PC-9 (cell line): ENCODE data around the gene MALRD1.

ENCODE experiments used
- EZH2 ChIP-seq: fragments of 200-600 bp; sonication (generic); IDR thresholded peaks from 2 replicates; pipeline ENCODE4 v1.8.0; 2017; ENCODE audit warnings: antibody characterized with exemption, low read depth
- TF ChIP-seq, protein P1 (sequence below): fragments of 200-600 bp; sonication (generic); conservative IDR thresholded peaks from 2 replicates; pipeline ENCODE4 v1.6.1; 2017; ENCODE audit warnings: mixed run types, antibody characterized with exemption, mild to moderate bottlenecking, moderate library complexity

DNA sequence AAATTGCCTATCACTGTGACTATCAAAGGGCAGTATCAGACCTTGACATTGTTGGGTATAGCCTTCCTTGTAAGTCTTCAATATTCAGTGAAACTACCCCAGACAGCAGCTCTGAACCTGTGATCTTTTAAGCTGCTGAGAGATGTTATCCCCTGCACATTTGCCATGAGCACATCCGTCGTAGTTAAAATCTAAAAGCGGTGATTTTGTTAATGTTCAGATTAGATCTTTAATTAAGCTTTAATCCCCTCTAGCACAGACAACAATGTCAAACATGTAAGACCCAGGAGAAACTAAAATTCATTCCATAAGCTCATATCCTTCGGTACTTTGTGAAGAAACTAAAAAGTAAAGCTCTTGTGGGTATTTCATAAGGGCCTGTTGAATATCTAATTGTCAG is 105.8 kb downstream of the MALRD1 start:
- TF ChIP-seq, protein P1, sequence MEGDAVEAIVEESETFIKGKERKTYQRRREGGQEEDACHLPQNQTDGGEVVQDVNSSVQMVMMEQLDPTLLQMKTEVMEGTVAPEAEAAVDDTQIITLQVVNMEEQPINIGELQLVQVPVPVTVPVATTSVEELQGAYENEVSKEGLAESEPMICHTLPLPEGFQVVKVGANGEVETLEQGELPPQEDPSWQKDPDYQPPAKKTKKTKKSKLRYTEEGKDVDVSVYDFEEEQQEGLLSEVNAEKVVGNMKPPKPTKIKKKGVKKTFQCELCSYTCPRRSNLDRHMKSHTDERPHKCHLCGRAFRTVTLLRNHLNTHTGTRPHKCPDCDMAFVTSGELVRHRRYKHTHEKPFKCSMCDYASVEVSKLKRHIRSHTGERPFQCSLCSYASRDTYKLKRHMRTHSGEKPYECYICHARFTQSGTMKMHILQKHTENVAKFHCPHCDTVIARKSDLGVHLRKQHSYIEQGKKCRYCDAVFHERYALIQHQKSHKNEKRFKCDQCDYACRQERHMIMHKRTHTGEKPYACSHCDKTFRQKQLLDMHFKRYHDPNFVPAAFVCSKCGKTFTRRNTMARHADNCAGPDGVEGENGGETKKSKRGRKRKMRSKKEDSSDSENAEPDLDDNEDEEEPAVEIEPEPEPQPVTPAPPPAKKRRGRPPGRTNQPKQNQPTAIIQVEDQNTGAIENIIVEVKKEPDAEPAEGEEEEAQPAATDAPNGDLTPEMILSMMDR = no peak
- TF ChIP-seq EZH2 = no peak
